IMR-90 (cell line): Measurements from ENCODE around the gene AP3D1. TPM values are rescaled to one million over a fixed set of nuclear protein-coding genes. Genes with fewer than 3 reads are reported as not detected.
A peak's percentile ranks its signal among the peaks of the same experiment; 100 is the strongest.

ENCODE experiments used
- ATAC-seq: fragments of 200-7000 bp; cut with Tn5 transposase; 2 replicates; pipeline ENCODE4 v1.9.1; 2020; ENCODE audit warnings: low read depth, mild to moderate bottlenecking, moderate library complexity
- BruUV-seq: library from RNA; stranded (reverse); fragments of 400-500 nt; replicated peaks from 2 replicates; lab custom pipeline; 2021; lab: Mats Ljungman, UMichigan
- CTCF ChIA-PET: fragments of 300-600 bp; formaldehyde crosslinking; extraction: SDS; loops from one replicate; lab custom pipeline; 2021; ENCODE audit warnings: antibody characterized with exemption; lab: Yijun Ruan, JAX
- POLR2A ChIA-PET: fragments of 300-600 bp; sonication (Branson Sonifier 250); formaldehyde crosslinking; loops from one replicate; lab custom pipeline; 2022; ENCODE audit warnings: antibody characterized with exemption; ENCODE audit not compliant: unreplicated experiment; lab: Charles Lee
- DNase-seq: peaks from one replicate; pipeline ENCODE4 v3.0.0; 2013
- H2AFZ ChIP-seq: replicated peaks from 2 replicates; pipeline ENCODE3; 2013; ENCODE audit warnings: low read length, mild to moderate bottlenecking; ENCODE audit not compliant: poor library complexity
- H2AK5ac ChIP-seq: 2 replicates; pipeline ENCODE4 v1.6.1; 2013; ENCODE audit warnings: low read depth, low read length, inconsistent platforms
- H2AK9ac ChIP-seq: replicated peaks from 2 replicates; pipeline ENCODE3; 2013; ENCODE audit warnings: mild to moderate bottlenecking, low read depth, low read length, moderate library complexity; ENCODE audit not compliant: poor library complexity
- H2BK120ac ChIP-seq: 2 replicates; pipeline ENCODE4 v1.6.1; 2013; ENCODE audit warnings: low read depth, low read length, inconsistent platforms
- H2BK15ac ChIP-seq: 3 replicates; pipeline ENCODE4 v1.6.1; 2013; ENCODE audit warnings: low read depth, low read length, inconsistent platforms
- H2BK20ac ChIP-seq: 2 replicates; pipeline ENCODE4 v1.6.1; 2013; ENCODE audit warnings: low read depth, mild to moderate bottlenecking, inconsistent platforms, low read length, moderate library complexity
- H2BK5ac ChIP-seq: 2 replicates; pipeline ENCODE4 v1.6.1; 2013; ENCODE audit warnings: mild to moderate bottlenecking, low read depth, low read length, inconsistent platforms; ENCODE audit not compliant: poor library complexity, severe bottlenecking
- H3K14ac ChIP-seq: replicated peaks from 2 replicates; pipeline ENCODE4 v1.6.1; 2013; ENCODE audit warnings: low read depth, low read length, inconsistent platforms
- H3K18ac ChIP-seq: 2 replicates; pipeline ENCODE4 v1.6.1; 2013; ENCODE audit warnings: low read depth, low read length, control low read depth
- H3K23ac ChIP-seq: 2 replicates; pipeline ENCODE4 v1.6.1; 2013; ENCODE audit warnings: low read depth, low read length, inconsistent platforms
- H3K27ac ChIP-seq: 2 replicates; pipeline ENCODE4 v1.5.1; 2013; ENCODE audit warnings: mild to moderate bottlenecking, control low read depth, low read length; ENCODE audit not compliant: insufficient read depth
- H3K27me3 ChIP-seq: 2 replicates; pipeline ENCODE4 v1.6.1; 2013; ENCODE audit warnings: low read length; ENCODE audit not compliant: control insufficient read depth, insufficient read depth
- H3K36me3 ChIP-seq: 2 replicates; pipeline ENCODE4 v1.6.1; 2013; ENCODE audit warnings: low read length, mixed read lengths; ENCODE audit not compliant: control insufficient read depth, insufficient read depth
- H3K4ac ChIP-seq: 2 replicates; pipeline ENCODE4 v1.6.1; 2013; ENCODE audit warnings: low read depth, low read length, inconsistent platforms
- H3K4me1 ChIP-seq: 2 replicates; pipeline ENCODE4 v1.6.1; 2013; ENCODE audit warnings: low read length, mixed read lengths; ENCODE audit not compliant: control insufficient read depth, insufficient read depth
- H3K4me2 ChIP-seq: 2 replicates; pipeline ENCODE4 v1.6.1; 2013; ENCODE audit warnings: low read depth, mild to moderate bottlenecking, control low read depth, low read length, moderate library complexity
- H3K4me3 ChIP-seq: 2 replicates; pipeline ENCODE4 v1.5.1; 2013; ENCODE audit warnings: low read depth, mild to moderate bottlenecking, control low read depth, low read length, moderate library complexity; ENCODE audit not compliant: insufficient read depth
- H3K56ac ChIP-seq: 2 replicates; pipeline ENCODE4 v1.6.1; 2013; ENCODE audit warnings: low read length, inconsistent platforms; ENCODE audit not compliant: insufficient read depth; ENCODE audit errors: extremely low read depth
- H3K79me1 ChIP-seq, 2 experiments: 2 replicates each; pipeline ENCODE4 v1.6.1; 2013; ENCODE audit warnings: low read length in 2 of 2, inconsistent platforms in 1 of 2, low read depth in 1 of 2
- H3K9ac ChIP-seq: 2 replicates; pipeline ENCODE4 v1.6.1; 2013; ENCODE audit warnings: low read depth, low read length, control low read depth
- H3K9me1 ChIP-seq: 2 replicates; pipeline ENCODE4 v1.6.1; 2013; ENCODE audit warnings: low read length, inconsistent platforms; ENCODE audit not compliant: insufficient read depth
- H3K9me3 ChIP-seq: 2 replicates; pipeline ENCODE4 v1.6.1; 2013; ENCODE audit warnings: low read length; ENCODE audit not compliant: control insufficient read depth, insufficient read depth
- H4K20me1 ChIP-seq: 2 replicates; pipeline ENCODE4 v1.6.1; 2013; ENCODE audit warnings: low read length, inconsistent platforms; ENCODE audit not compliant: insufficient read depth
- H4K5ac ChIP-seq: 2 replicates; pipeline ENCODE4 v1.6.1; 2013; ENCODE audit warnings: mild to moderate bottlenecking, low read depth, low read length, control low read depth
- H4K8ac ChIP-seq, 2 experiments: 2 replicates each; pipeline ENCODE4 v1.6.1; 2013; ENCODE audit warnings: low read depth in 2 of 2, low read length in 2 of 2, control low read depth in 1 of 2, inconsistent platforms in 1 of 2
- H4K91ac ChIP-seq: 2 replicates; pipeline ENCODE4 v1.6.1; 2013; ENCODE audit warnings: low read depth, low read length, inconsistent platforms; ENCODE audit not compliant: insufficient read depth
- WGBS, 2 experiments: methylation state at CpG; one replicate each; pipeline versions ENCODE4 v1.1.5 to v1.1.7; 2013; ENCODE audit warnings: missing lambda C conversion rate in 2 of 2; ENCODE audit not compliant: insufficient read length in 1 of 2; ENCODE audit errors: extremely low coverage in 2 of 2; 5-methylcytosine and 5-hydroxymethylcytosine counted together
- dilution Hi-C: fragments of 300-500 bp; cut with HindIII; formaldehyde crosslinking; loops from one replicate; pipeline ENCODE4 v1.14.3; 2018; ENCODE audit warnings: low sequenced_read_pairs; ENCODE audit not compliant: unreplicated experiment
- in situ Hi-C: fragments of 300-500 bp; cut with MboI; formaldehyde crosslinking; loops from 3 replicates; pipeline ENCODE4 v1.14.3; 2019; ENCODE audit warnings: low sequenced_read_pairs, inconsistent platforms, mixed read lengths
- intact Hi-C: fragments of 100-400 bp; cut with micrococcal nuclease; formaldehyde crosslinking; loops from 2 replicates; pipeline ENCODE4 v1.10.0; 2022
- polyA plus RNA-seq, 3 experiments: library from polyadenylated mRNA; depleted of rRNA; stranded (reverse); fragments of >200 nt; gene quantifications; 2 replicates each; pipeline ENCODE4 v1.2.3, GENCODE V29; 2012; ENCODE audit warnings: low replicate concordance in 1 of 3
- total RNA-seq: library from RNA; depleted of rRNA; stranded (reverse); fragments of >200 nt; gene quantifications from 2 replicates; pipeline ENCODE4 v1.2.3, GENCODE V29; 2012
- TF ChIP-seq, protein P1 (sequence below): fragments of 150-350 bp; IDR thresholded peaks from 2 replicates; pipeline ENCODE4 v1.6.1; 2016; ENCODE audit warnings: low read depth, mild to moderate bottlenecking, low read length, moderate library complexity, borderline replicate concordance

AP3D1 gene
- total and polyA plus RNA-seq, 2 of the 4 experiments (the other 2 are of a cell fraction), result 75.3 to 129 TPM

DNA sequence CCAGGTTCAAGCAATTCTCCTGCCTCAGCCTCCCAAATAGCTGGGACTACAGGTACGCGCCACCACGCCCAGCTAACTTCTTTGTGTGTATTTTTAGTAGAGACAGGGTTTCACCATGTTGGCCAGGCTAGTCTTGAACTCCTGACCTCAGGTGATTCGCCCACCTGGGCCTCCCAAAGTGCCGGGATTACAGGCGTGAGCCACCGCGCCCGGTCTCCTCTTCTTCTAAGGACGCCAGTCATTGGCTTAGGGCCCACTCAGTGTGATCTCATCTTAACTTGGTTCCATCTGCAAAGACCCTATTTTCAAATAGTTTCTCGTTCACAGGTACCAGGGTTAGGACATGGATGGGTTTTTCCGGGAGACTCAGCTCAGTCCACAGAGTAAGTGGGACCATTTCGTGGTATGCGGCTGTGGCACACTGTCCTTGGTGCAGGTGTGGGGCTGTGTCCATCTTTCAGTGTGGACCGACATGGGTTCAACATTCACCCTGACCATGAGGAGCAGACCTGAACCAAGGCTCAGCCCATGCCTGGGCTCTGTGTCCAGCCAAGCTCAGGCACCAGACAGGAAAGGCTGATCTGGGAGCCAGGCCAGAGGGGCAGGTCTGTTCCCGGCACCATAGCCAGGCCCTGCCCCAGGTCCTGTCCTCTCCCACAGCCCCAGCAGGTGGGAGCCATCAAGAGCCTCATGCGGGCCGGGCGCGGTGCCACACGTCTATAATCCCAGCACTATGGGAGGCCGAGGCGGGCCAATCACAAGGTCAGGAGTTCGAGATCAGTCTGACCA, 97.6 kb downstream of the AP3D1 start:
- Histone ChIP-seq H3K4me1 (peaks cover 23% of the 10 kb centered on the region), H3K79me1 (peaks cover 5 to 34% of the 10 kb centered on the region in 2 experiments; a peak in 3 of 4 replicates), H2AK5ac (peak overlapping the region; percentile 73), H4K91ac (no peak overlapping the region), H3K4me2 (no peak overlapping the region), H3K36me3 (peaks cover 5% of the 10 kb centered on the region; the same call in 1 of the 2 replicates), H4K20me1 (peaks cover 17% of the 10 kb centered on the region), H3K4ac (0 out of 2 replicates have a peak overlapping the region, but pooled peaks have one; percentile 29), H4K8ac (peak overlapping the region in 1 of 2 experiments; percentile 40; a peak in 1 of 4 replicates), H3K27ac (no peak overlapping the region), H2BK120ac (peak overlapping the region; percentile 64; the same call in 1 of the 2 replicates), H3K9me1 (peaks cover 12% of the 10 kb centered on the region), H3K27me3 (no peaks in the 10 kb centered on the region), H2BK15ac (peak overlapping the region; percentile 83; the same call in 2 of the 3 replicates), H3K23ac (peak overlapping the region; percentile 42; the same call in 1 of the 2 replicates), H3K14ac (no peak overlapping the region), H2BK20ac (no peak overlapping the region), H3K56ac (no peak overlapping the region), H3K9ac (no peak overlapping the region), H2AK9ac (peak overlapping the region; percentile 50), H4K5ac (no peak overlapping the region; the same call in 1 of the 2 replicates), H2AFZ (peak overlapping the region; percentile 58), H3K18ac (no peak overlapping the region), H2BK5ac (no peak overlapping the region), H3K9me3 (no peaks in the 10 kb centered on the region), H3K4me3 (no peak overlapping the region)
- DNase-seq, result peak; percentile 23
- dilution Hi-C loops (no loop called here), in situ Hi-C loops (no loop called here), intact Hi-C loops (no loop called here)
- WGBS, 2 experiments, result 65% methylated on average over 4 of the region's 24 CpGs; no CpG with 5 or more reads in 1 of the 2 experiments
- TF ChIP-seq, protein P1, sequence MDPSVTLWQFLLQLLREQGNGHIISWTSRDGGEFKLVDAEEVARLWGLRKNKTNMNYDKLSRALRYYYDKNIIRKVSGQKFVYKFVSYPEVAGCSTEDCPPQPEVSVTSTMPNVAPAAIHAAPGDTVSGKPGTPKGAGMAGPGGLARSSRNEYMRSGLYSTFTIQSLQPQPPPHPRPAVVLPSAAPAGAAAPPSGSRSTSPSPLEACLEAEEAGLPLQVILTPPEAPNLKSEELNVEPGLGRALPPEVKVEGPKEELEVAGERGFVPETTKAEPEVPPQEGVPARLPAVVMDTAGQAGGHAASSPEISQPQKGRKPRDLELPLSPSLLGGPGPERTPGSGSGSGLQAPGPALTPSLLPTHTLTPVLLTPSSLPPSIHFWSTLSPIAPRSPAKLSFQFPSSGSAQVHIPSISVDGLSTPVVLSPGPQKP, result no peak
- ATAC-seq, result no peak
- ChIA-PET CTCF (no interaction called here), POLR2A (no interaction called here)
- BruUV-seq, result no TSS peak
